Mesodermal cell (in vitro differentiated cells): Measurements from ENCODE around the gene SNCG.
"Not testable (repeated sequence)": the region's sequence is repeated elsewhere in the genome, so short reads cannot be mapped to it uniquely, and the experiment has no call there.

Experiments used
- H3K27ac ChIP-seq: 2 replicates; pipeline ENCODE4 v1.7.0; 2013; ENCODE audit warnings: mild to moderate bottlenecking, low read depth, low read length, moderate library complexity; ENCODE audit not compliant: severe bottlenecking
- H3K36me3 ChIP-seq: 2 replicates; pipeline ENCODE4 v1.7.1; 2013; ENCODE audit warnings: mild to moderate bottlenecking, low read length, moderate library complexity; ENCODE audit not compliant: control insufficient read depth, insufficient read depth
- H3K4me1 ChIP-seq: one replicate; pipeline ENCODE4 v1.7.1; 2013; ENCODE audit warnings: mild to moderate bottlenecking, low read length; ENCODE audit not compliant: insufficient read depth, control insufficient read depth, poor library complexity, severe bottlenecking
- H3K4me3 ChIP-seq: 2 replicates; pipeline ENCODE4 v1.7.0; 2013; ENCODE audit warnings: low read length, control low read depth, mild to moderate bottlenecking; ENCODE audit not compliant: insufficient read depth, poor library complexity, severe bottlenecking; ENCODE audit errors: extremely low read depth
- H3K9me3 ChIP-seq: 2 replicates; pipeline ENCODE4 v1.7.1; 2013; ENCODE audit warnings: mild to moderate bottlenecking, low read length, moderate library complexity; ENCODE audit not compliant: control insufficient read depth
- WGBS, 2 experiments: methylation state at CpG; one replicate each; pipeline ENCODE4 v1.1.5; 2013; ENCODE audit warnings: missing lambda C conversion rate in 2 of 2; ENCODE audit not compliant: insufficient coverage in 2 of 2; 5-methylcytosine and 5-hydroxymethylcytosine counted together

Gene SNCG

DNA sequence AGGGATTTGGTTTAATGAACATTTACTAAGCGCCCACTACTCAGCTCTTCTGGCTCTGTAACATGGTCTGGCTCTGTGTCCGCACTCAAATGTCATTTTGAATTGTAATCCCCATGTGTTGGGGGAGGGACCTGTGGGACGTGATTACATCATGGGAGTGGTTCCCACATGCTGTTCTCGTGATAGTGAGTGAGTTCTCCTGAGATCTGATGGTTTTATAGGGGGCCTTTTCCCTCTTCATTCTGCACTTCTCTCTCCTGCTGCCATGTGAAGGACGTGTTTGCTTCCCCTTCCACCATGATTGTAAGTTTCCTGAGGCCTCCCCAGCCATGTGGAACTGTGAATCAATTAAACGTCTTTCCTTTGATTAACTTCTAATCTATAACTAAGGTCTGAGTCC is 22.6 kb downstream of the SNCG start:
- not testable (repeated sequence) for H3K4me1 ChIP-seq, H3K4me3 ChIP-seq, H3K36me3 ChIP-seq, H3K27ac ChIP-seq, H3K9me3 ChIP-seq
- 93 to 97% methylated on average over 2 to 3 of the region's 6 CpGs for WGBS, 2 experiments

DNA sequence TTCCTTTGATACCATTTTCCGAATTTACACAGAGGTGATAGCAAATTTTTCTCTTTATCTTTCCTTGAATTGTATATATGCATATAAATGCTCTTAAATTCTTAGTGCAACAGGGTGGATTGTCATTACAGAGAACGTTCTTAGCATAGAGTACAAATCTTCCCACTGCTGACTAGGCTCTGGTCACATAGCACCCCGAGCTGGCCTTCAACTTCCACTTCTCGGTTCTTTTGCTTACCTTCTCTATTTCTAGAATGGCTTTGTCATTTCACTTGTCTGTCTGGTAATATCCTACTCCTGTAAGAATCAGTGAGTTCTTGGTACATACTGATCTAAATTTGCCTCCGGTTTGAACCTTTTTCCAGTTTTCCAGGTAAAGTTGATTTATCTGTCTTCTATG is 23.3 kb downstream of the SNCG start:
- peaks cover 6% of the 10 kb centered on the region for H3K4me1 ChIP-seq
- WGBS, 2 experiments = 87 to 90% methylated on average over 3 to 5 of the region's 5 CpGs
- H3K4me3 ChIP-seq = no peak overlapping the region
- H3K27ac ChIP-seq = no peak overlapping the region
- no peaks in the 10 kb centered on the region for H3K9me3 ChIP-seq
- no peaks in the 10 kb centered on the region for H3K36me3 ChIP-seq

DNA sequence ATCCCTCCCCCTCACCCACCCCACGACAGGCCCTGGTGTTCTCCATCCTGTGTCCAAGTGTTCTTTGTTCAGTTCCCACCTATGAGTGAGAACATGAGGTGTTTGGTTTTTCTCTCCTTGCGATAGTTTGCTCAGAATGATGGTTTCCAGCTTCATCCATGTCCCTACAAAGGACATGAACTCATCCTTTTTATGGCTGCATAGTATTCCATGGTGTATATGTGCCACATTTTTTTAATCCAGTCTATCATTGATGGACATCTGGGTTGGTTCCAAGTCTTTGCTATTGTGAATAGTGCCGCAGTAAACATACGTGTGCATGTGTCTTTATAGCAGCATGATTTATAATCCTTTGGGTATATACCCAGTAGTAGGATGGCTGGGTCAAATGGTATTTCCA is 26.1 kb downstream of the SNCG start:
- H3K9me3 ChIP-seq, H3K4me3 ChIP-seq, H3K36me3 ChIP-seq, H3K4me1 ChIP-seq, H3K27ac ChIP-seq: not testable (repeated sequence)
- WGBS, 2 experiments = no CpG with 5 or more reads among the region's 4 CpGs

- Histone ChIP-seq H3K4me1 (peaks cover 4% of the 10 kb centered on the region), H3K9me3 (no peaks in the 10 kb centered on the region), H3K4me3 (no peak overlapping the region), H3K36me3 (no peaks in the 10 kb centered on the region), H3K27ac (no peak overlapping the region)
- no CpG with 5 or more reads among the region's 1 CpG for WGBS, 2 experiments
These were observed 30.1 kb downstream of the SNCG start for GRCh38 chr10:86988520-86988919.

- not testable (repeated sequence) for H3K27ac ChIP-seq, H3K9me3 ChIP-seq, H3K4me1 ChIP-seq, H3K36me3 ChIP-seq, H3K4me3 ChIP-seq
- no CpG with 5 or more reads among the region's 12 CpGs for WGBS, 2 experiments
These were observed 33.0 kb downstream of the SNCG start for GRCh38 chr10:86991362-86991761.

- Histone ChIP-seq H3K27ac (no peak overlapping the region), H3K4me1 (peaks cover 4% of the 10 kb centered on the region), H3K9me3 (no peaks in the 10 kb centered on the region), H3K4me3 (no peak overlapping the region), H3K36me3 (no peaks in the 10 kb centered on the region)
These were observed 34.1 kb downstream of the SNCG start for GRCh38 chr10:86992456-86992855.

- Histone ChIP-seq H3K36me3 (no peaks in the 10 kb centered on the region), H3K9me3 (no peaks in the 10 kb centered on the region), H3K27ac (no peak overlapping the region), H3K4me3 (no peak overlapping the region), H3K4me1 (peaks cover 4% of the 10 kb centered on the region)
- WGBS, 2 experiments = no CpG with 5 or more reads among the region's 2 CpGs
These were observed 34.5 kb downstream of the SNCG start for GRCh38 chr10:86992929-86993328.

DNA sequence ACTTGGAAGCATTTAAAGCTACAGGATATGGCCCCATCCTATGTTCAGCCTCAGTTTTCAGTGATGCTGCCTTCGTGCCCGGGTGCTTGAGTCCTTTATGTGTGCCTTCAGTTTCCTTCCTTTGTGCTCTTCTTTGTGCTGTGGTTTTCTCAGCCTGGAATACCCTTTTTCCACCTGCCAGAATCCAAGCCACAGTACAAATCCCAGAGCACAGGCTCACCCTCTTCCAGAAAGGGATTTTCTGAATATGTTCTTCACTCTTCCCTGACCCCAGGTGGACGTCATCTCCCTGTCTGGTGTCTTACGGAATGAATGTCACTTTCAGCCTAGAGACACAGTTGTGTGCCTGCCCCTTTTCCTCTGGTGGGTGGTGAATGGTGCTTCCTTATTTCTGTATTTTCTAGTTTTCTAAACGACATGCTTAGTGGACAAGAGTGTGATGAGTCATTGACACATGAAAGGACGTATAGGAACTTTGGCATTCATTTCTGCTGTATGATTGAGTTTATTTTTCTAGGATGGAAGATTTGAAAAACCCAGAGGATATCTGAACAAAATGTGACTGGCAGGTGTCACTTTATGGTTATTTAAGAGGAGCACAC is 41.5 kb downstream of the SNCG start:
- not testable (repeated sequence) for H3K27ac ChIP-seq, H3K4me3 ChIP-seq, H3K4me1 ChIP-seq, H3K9me3 ChIP-seq, H3K36me3 ChIP-seq
- WGBS, 2 experiments = 90 to 93% methylated on average over 3 to 4 of the region's 6 CpGs

DNA sequence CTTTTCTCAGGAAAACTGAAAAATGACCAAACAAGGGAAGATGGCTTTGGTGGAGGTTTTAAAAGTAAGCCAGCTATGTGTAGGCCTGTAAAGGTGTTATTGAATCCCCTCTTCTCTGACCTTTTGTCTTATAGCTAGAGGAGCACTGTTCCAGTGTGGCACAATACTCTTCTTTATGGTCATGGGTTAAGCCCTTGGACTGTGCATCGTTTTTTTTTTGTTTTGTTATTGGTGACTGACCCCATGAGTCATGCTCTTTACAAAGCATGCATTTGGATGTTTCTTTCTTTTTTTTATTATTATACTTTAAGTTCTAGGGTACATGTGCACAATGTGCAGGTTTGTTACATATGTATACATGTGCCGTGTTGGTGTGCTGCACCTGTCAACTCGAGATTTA is 42.1 kb downstream of the SNCG start:
- H3K9me3 ChIP-seq = no peaks in the 10 kb centered on the region
- H3K36me3 ChIP-seq = no peaks in the 10 kb centered on the region
- H3K4me3 ChIP-seq = no peak overlapping the region
- H3K27ac ChIP-seq = no peak overlapping the region
- 89 to 100% methylated on average over 1 of the region's 3 CpGs for WGBS, 2 experiments
- H3K4me1 ChIP-seq = peaks cover 5% of the 10 kb centered on the region

DNA sequence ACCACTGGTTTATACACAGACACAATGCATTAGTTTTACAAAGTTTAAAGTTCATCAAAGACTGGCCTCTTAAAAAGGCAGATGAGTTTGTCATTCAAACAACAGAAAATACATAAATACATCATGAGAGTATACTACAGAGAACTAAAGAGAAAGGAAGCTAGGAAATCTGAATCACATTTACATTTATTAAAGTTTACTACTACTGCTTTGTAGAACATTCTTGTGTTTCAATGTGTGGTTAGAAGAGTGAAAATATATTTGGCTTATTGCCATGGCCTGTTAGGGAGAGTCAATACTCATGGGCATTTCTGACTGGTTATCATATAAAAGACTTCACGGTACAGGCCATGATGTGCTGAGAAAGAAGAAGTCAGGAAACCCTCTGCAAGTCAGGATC is 48.7 kb downstream of the SNCG start:
- H3K36me3 ChIP-seq, H3K9me3 ChIP-seq, H3K27ac ChIP-seq, H3K4me3 ChIP-seq, H3K4me1 ChIP-seq: not testable (repeated sequence)
- WGBS, 2 experiments = no CpG with 5 or more reads among the region's 1 CpG

- not testable (repeated sequence) for H3K27ac ChIP-seq, H3K9me3 ChIP-seq, H3K36me3 ChIP-seq, H3K4me1 ChIP-seq, H3K4me3 ChIP-seq
- no CpG with 5 or more reads among the region's 6 CpGs for WGBS, 2 experiments
These were observed 49.3 kb downstream of the SNCG start for GRCh38 chr10:87007674-87008073.

DNA sequence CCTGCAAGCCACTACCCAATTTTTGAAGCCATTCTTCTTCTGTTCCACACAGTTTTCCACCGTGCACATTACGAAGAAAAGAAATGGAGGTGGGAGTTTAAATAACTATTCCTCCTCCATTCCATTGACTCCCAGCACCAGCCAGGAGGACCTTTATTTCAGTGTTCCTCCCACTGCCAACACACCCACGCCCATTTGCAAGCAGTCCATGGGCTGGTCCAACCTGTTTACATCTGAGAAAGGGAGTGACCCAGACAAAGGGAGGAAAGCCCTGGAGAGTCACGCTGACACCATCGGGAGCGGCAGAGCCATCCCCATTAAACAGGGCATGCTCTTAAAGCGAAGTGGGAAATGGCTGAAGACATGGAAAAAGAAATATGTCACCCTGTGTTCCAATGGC is 49.9 kb downstream of the SNCG start:
- H3K9me3 ChIP-seq, H3K27ac ChIP-seq, H3K4me1 ChIP-seq, H3K36me3 ChIP-seq, H3K4me3 ChIP-seq: not testable (repeated sequence)
- 71% methylated on average over 1 of the region's 7 CpGs; no CpG with 5 or more reads in 1 of the 2 experiments for WGBS, 2 experiments
